SK-N-MC (cell line): Measurements from ENCODE around the gene AKT1S1.
A peak's percentile ranks its signal among the peaks of the same experiment; 100 is the strongest.

Source experiments
- EZH2 ChIP-seq: fragments of 200-600 bp; sonication (generic); IDR thresholded peaks from one replicate; pipeline ENCODE4 v1.6.1; 2017; ENCODE audit warnings: antibody characterized with exemption
- FOXP2 ChIP-seq: optimal IDR thresholded peaks from 2 replicates; pipeline ENCODE3; 2011; ENCODE audit warnings: mild to moderate bottlenecking, moderate library complexity; ENCODE audit not compliant: insufficient read depth; ENCODE audit errors: extremely low read length, control extremely low read depth
- POLR2AphosphoS5 ChIP-seq: IDR thresholded peaks from 2 replicates; pipeline ENCODE4 v1.6.1; 2012; ENCODE audit warnings: mild to moderate bottlenecking, low read depth, low read length, borderline replicate concordance

DNA sequence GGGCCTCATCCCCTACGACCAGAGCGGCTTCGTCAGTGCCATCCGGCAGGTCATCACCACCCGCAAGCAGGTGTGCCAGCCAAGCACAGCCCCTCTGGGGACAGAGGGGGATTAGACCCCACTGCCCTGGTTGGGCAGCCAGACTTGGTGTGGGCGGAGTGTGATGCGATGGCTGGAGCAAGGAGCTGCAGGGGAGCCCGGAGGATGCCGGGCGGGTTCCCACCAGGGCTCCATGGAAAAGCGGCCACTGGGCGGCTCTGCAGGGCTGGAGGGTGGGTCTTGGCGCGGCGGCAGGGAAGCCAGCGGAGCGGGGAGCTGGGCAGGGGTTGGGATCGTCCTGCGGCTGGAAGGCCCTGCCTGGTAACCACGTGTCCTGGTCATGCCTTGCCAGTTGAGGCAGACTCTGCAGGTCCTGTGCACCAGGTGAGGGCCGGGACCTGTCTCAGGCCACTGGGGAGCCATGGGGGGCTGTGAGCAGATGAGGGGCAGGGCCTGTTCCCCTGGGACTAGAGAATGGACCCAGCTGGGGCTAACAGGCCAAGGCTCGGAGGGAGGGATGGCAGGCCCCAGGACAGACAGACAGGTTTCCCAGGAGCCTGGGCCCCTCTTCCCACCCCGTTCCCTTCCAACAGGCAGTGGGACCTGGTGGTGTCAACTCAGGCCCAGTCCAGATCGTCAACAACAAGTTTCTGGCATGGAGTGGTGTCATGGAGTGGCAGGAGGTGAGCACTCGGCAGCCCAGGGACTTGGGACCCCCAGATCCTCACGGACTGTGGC, 19.9 kb downstream of the AKT1S1 start:
- TF ChIP-seq POLR2AphosphoS5 (0 out of 2 replicates have a peak, but pooled peaks have one; percentile 17), EZH2 (no peak), FOXP2 (no peak)
